Activated CD4-positive, alpha-beta T cell treated with anti-CD3 and anti-CD28 coated beads, Interleukin-2, amount 10 ng/mL, durations not matched to agents 24 days and 14 days (primary cell): Measurements from ENCODE around the gene RPL28. TPM values are rescaled to one million over a fixed set of nuclear protein-coding genes. Genes with fewer than 3 reads are reported as not detected.

ENCODE experiments used
- total RNA-seq: library from RNA; stranded (reverse); gene quantifications from 2 replicates; pipeline ENCODE4 v1.2.3, GENCODE V29; 2022

Gene RPL28
- total RNA-seq, 1 donor from 2014 or later: 1,992 TPM

Other genes with a start within 250 kb of the RPL28 start
- gene TNNT1, start 236.7 kb upstream of the RPL28 start, total RNA-seq: 0.36 and 0.51 TPM in 2 replicates
- not detected in 2 replicates for gene TNNI3, start 228.2 kb upstream of the RPL28 start, total RNA-seq
- gene DNAAF3, start 219.3 kb upstream of the RPL28 start, total RNA-seq: not detected in 2 replicates
- gene SYT5, start 205.6 kb upstream of the RPL28 start, total RNA-seq: not detected in 2 replicates
- gene PTPRH, start 176.4 kb upstream of the RPL28 start, total RNA-seq: not detected in 2 replicates
- 6.8 and 7.7 TPM in 2 replicates for gene TMEM86B, start 157.2 kb upstream of the RPL28 start, total RNA-seq
- gene PPP6R1, start 126.9 kb upstream of the RPL28 start, total RNA-seq: 196 and 216 TPM in 2 replicates
- gene HSPBP1, start 105.8 kb upstream of the RPL28 start, total RNA-seq: 63.9 and 68.3 TPM in 2 replicates
- gene BRSK1, start 101.9 kb upstream of the RPL28 start, total RNA-seq: 5.9 and 7.9 TPM in 2 replicates
- gene TMEM150B, start 60.6 kb upstream of the RPL28 start, total RNA-seq: 0.28 and 0.69 TPM in 2 replicates
- 31.3 and 32.2 TPM in 2 replicates for gene KMT5C, start 46.1 kb upstream of the RPL28 start, total RNA-seq
- gene COX6B2, start 31.2 kb upstream of the RPL28 start, total RNA-seq: 0.26 TPM in 1 of 2 replicates, not detected in the other
- not detected in 2 replicates for gene GARIN5B, start 22.7 kb upstream of the RPL28 start, total RNA-seq
- gene IL11, start 15.5 kb upstream of the RPL28 start, total RNA-seq: 0.21 TPM in 1 of 2 replicates, not detected in the other
- gene TMEM190, start 9.1 kb upstream of the RPL28 start, total RNA-seq: not detected in 2 replicates
- gene TMEM238, start 1.6 kb upstream of the RPL28 start, total RNA-seq: 9.7 and 11.3 TPM in 2 replicates
- gene UBE2S, start 21.9 kb downstream of the RPL28 start, total RNA-seq: 227 and 248 TPM in 2 replicates
- not detected in 2 replicates for gene SHISA7, start 57.4 kb downstream of the RPL28 start, total RNA-seq
- 34.2 and 35.2 TPM in 2 replicates for gene ISOC2, start 75.7 kb downstream of the RPL28 start, total RNA-seq
- gene C19orf85, start 78.8 kb downstream of the RPL28 start, total RNA-seq: not detected in 2 replicates
- gene ZNF628, start 90.7 kb downstream of the RPL28 start, total RNA-seq: 8.8 and 10.0 TPM in 2 replicates
- 21.7 and 23.4 TPM in 2 replicates for gene NAT14, start 99.3 kb downstream of the RPL28 start, total RNA-seq
- 0.19 and 0.21 TPM in 2 replicates for gene SSC5D, start 102.5 kb downstream of the RPL28 start, total RNA-seq
- gene SBK2, start 151.2 kb downstream of the RPL28 start, total RNA-seq: not detected in 2 replicates
- not detected in 2 replicates for gene SBK3, start 159.6 kb downstream of the RPL28 start, total RNA-seq
- gene ZNF579, start 194.9 kb downstream of the RPL28 start, total RNA-seq: 9.6 and 10.4 TPM in 2 replicates
- 20.4 and 21.4 TPM in 2 replicates for gene FIZ1, start 213.6 kb downstream of the RPL28 start, total RNA-seq
- 17.8 and 19.0 TPM in 2 replicates for gene ZNF524, start 214.4 kb downstream of the RPL28 start, total RNA-seq
- gene ZNF865, start 219.7 kb downstream of the RPL28 start, total RNA-seq: 12.2 and 12.5 TPM in 2 replicates
- gene ZNF784, start 238.6 kb downstream of the RPL28 start, total RNA-seq: 3.6 and 3.7 TPM in 2 replicates